Epithelial cell of proximal tubule (primary cell): ENCODE results near the gene HEPHL1. TPM values are rescaled to one million over a fixed set of nuclear protein-coding genes. Genes with fewer than 3 reads are reported as not detected.

Source experiments
- DNase-seq: peaks from one replicate; pipeline ENCODE4 v3.0.0-alpha.2; 2011; ENCODE audit warnings: low read depth
- H3K4me3 ChIP-seq: 2 replicates; pipeline ENCODE4 v1.5.1; 2011; ENCODE audit warnings: low read depth, mild to moderate bottlenecking, low read length
- total RNA-seq: library from RNA; depleted of rRNA; stranded (reverse); fragments of >200 nt; gene quantifications from 2 replicates; pipeline ENCODE4 v1.2.3, GENCODE V29; 2015
- TF ChIP-seq, protein P1 (sequence below): conservative IDR thresholded peaks from 2 replicates; pipeline ENCODE4 v1.5.1; 2012; ENCODE audit warnings: low read depth, mild to moderate bottlenecking, low read length

HEPHL1 gene
- total RNA-seq, 1 donor from 2014 or later, result not detected

DNA sequence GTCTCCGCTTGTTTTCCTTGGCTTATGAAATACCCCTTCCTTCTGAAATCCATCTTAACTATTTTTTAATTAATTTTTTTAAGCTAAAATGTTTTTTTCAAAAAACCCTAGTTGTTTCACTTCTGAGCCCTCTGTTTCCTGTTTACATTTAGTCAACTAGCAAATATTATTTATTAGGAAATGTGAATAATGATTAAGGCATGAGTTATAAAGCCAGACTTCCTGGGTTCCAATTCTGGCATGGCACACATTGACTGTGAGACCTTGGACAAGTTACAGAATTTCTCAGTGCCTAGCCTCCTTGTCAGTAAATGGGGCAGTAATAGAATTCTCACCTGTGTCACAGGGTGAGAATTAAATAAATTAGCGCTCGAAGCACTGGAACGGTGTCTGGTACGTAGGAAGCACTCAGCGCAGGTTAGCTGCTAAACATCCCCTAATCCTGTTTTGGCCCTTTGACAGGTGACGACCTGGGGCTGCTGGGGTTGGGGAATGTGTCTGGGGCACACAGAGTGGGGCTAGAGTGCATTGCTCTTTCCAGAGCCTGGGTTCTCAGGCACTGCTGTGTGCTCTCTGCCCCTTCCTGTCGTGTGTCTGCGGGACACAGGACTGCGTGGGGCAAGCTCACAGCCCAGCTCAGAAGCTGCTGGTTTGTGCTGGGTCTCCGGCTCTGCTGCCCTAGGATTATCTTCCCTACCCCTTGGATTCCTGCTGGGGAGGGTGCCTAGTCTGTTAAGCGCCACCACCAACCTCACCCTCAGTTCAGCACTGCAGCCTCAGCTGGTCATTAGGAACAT, 120.6 kb downstream of the HEPHL1 start:
- no peak for DNase-seq
- H3K4me3 ChIP-seq, result no peak overlapping the region
- TF ChIP-seq, protein P1, sequence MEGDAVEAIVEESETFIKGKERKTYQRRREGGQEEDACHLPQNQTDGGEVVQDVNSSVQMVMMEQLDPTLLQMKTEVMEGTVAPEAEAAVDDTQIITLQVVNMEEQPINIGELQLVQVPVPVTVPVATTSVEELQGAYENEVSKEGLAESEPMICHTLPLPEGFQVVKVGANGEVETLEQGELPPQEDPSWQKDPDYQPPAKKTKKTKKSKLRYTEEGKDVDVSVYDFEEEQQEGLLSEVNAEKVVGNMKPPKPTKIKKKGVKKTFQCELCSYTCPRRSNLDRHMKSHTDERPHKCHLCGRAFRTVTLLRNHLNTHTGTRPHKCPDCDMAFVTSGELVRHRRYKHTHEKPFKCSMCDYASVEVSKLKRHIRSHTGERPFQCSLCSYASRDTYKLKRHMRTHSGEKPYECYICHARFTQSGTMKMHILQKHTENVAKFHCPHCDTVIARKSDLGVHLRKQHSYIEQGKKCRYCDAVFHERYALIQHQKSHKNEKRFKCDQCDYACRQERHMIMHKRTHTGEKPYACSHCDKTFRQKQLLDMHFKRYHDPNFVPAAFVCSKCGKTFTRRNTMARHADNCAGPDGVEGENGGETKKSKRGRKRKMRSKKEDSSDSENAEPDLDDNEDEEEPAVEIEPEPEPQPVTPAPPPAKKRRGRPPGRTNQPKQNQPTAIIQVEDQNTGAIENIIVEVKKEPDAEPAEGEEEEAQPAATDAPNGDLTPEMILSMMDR, result no peak

DNA sequence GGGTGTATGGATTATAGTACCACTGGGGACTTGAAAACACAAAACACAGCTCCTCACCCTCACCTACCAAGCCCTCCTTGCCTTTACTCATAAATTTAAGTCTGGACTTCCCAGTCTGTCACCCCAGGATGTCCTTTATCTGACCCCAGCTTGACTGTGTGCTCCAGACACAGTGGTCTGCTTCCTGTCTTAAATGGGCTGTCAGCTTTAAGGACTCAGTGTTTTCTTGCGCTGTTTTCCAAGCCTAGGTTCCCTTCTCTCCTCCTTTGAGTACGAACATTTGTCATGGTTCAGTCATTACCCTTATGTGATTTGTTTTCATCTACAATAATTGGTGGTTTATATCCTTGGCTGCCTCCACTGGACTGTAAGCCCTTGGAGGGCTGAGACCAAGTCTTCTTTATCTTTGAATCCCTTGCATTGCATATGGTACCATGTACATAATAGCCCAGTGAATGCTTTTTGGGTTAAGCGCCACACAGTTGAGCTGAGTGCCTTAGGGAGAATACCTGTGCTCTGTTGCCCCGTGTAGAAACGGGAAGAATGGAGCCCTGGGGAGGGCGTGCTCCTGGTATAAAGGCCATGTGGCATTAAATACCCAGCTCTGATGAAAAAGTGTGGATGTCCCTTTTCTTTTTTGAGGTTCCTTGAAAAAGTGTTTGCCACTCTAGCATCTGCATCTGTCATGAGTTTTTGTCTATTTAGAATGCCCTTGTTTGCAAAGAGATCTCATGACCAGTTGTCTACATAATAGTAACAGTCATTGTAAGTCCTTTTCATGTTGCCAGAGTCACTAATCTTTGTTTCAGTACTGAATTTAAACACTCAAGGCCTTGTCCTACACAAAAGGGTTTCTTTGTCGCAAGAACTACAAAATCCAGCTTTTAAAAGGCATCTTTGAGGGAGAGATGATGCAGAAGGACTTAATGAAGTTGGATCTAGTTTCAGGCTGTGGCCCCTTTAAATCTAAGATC, 121.4 kb downstream of the HEPHL1 start:
- TF ChIP-seq, protein P1, result no peak
- H3K4me3 ChIP-seq, result no peak overlapping the region
- no peak for DNase-seq

DNA sequence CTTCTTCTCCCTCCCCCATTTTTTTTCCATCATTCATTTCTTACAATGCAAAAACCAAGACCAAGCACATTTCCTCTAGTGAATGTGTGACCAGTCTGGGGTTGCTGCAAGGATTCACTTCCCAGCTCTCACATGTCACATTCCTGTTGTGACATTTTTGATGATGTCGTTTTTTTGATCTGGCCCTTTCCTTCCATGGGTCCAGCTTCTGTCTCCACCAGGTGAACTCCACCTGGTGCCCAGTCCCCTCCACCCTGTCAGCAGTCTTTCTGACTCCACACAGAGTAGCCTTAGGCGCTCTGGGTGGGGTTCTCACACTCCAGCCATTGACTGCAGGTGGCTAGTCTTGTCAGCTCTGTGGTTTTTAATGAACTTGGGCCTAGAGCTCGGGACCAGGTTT, 123.1 kb downstream of the HEPHL1 start:
- H3K4me3 ChIP-seq, result no peak overlapping the region
- DNase-seq, result no peak
- TF ChIP-seq, protein P1, result no peak

DNA sequence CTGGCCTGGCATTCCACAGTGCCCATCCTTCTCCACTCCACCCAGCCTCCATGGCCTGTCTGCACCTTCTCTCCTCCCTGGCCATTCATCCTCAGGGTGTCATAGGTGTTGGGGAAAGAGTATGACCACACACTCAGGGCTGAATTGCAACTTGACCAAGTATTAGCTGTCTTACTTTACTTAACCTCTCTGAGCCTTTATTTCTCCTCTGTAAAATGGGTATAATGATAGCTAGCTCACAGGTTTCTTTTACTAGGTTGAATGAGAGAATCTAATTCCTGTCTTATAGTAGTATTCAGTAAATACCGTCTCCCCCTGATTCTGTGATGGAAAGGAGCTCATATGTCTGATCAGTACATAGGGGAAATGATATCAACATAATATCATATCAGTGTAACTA, 123.5 kb downstream of the HEPHL1 start:
- DNase-seq, result no peak
- no peak overlapping the region for H3K4me3 ChIP-seq
- TF ChIP-seq, protein P1, result no peak

DNA sequence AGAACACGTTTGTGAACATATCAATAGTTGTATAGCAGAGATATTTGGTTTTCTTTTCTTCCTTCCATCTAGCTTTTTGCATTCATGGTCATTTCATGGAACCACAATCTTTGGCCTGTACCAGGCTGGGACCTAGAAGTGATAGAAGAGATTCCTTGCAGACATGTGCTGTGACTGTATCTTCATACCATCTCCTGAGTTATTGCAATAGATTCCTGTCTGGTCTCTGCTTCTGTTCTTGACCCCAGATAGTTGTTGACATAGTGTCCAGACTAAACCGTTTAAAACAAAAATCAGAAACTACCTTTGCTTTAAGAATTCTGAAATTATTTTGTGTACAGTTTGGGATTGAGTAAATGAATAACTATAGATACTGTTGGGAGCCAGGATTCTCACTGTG, 124.3 kb downstream of the HEPHL1 start:
- DNase-seq, result no peak
- TF ChIP-seq, protein P1, result no peak
- no peak overlapping the region for H3K4me3 ChIP-seq

DNA sequence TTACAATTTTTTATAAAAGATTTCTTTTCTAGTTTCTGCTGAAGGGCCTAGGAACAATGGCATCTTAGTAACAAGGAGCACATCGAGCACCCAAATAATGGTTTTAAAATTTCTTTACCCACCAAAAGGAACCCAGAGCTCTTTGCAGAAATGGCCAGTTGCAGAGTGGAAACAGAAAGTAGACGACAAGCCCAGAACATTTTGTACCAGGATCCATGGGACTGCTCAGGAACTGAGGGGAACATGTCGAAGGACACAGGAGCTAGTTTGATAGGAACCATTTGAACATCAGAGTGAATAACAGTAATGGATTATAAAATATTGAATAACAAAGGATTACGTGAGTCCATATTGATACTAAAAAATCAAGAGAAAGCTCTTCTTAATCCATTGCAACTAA, 124.8 kb downstream of the HEPHL1 start:
- H3K4me3 ChIP-seq, result no peak overlapping the region
- no peak for DNase-seq
- TF ChIP-seq, protein P1, result no peak
